Gastrocnemius medialis (tissue), 4 donors: Measurements from ENCODE around the gene FYTTD1.

Experiments used
- CTCF ChIP-seq, 5 experiments: fragments of 450-650 bp in 3 of 5; fragments of 200-600 bp in 2 of 5; sonication (generic) in 2 of 5; IDR thresholded peaks in 4 of 5; conservative IDR thresholded peaks in 1 of 5; 1 replicate in 4 of 5; 2 replicates in 1 of 5; pipeline ENCODE4 v1.5.1; 2016 to 2019; ENCODE audit warnings: antibody characterized with exemption in 5 of 5, mild to moderate bottlenecking in 3 of 5, moderate library complexity in 3 of 5
- POLR2A ChIP-seq, 2 donors: fragments of 450-650 bp; IDR thresholded peaks; one replicate each; pipeline ENCODE4 v1.6.1; 2017; ENCODE audit warnings: antibody characterized with exemption in 2 of 2, mild to moderate bottlenecking in 2 of 2, moderate library complexity in 2 of 2

GRCh38 chr3:197810901-197811300 is 61.2 kb downstream of the FYTTD1 start:
- TF ChIP-seq CTCF (IDR thresholded peaks at IDR 0.05 in 4 of 5, conservative IDR thresholded peaks at IDR 0.05 in 1 of 5) (no peak), POLR2A (IDR thresholded peaks at IDR 0.05) (no peak)
